Measurements from ENCODE around the gene GTF2H1. TPM values are rescaled to one million over a fixed set of nuclear protein-coding genes. Genes with fewer than 3 reads are reported as not detected.

The GTF2H1 gene
- total RNA-seq, 2 experiments from 2014 or later: 15.1 to 17.7 TPM

GRCh38 chr11:18315893-18316292 is 6.5 kb upstream of the GTF2H1 start:
- Histone ChIP-seq H3K9me3 (ENCODE audit: control insufficient read depth in 1 of 2, insufficient read depth in 1 of 2, low read length in 2 of 2) (no peaks in the 10 kb centered on the region), H3K4me1 (ENCODE audit: insufficient read depth, low read length) (no peaks in the 10 kb centered on the region), H3K4me3 (ENCODE audit: low read length) (no peak overlapping the region), H3K27ac (ENCODE audit: low read depth in 1 of 2, low read length in 2 of 2) (no peak overlapping the region), H3K27me3 (ENCODE audit: control insufficient read depth in 1 of 2, insufficient read depth in 2 of 2, low read length in 2 of 2) (no peaks in the 10 kb centered on the region), H3K36me3 (ENCODE audit: insufficient read depth, low read length) (peaks cover 14% of the 10 kb centered on the region)
- no peak overlapping the region for H3K27ac Mint-ChIP-seq
- TF ChIP-seq CTCF (IDR thresholded peaks at IDR 0.05): no peak
- ATAC-seq (ENCODE audit: poor library complexity) (no peak), DNase-seq (no peak)
- no peaks in the 10 kb centered on the region for H3K9me3 Mint-ChIP-seq
- H3K4me3 Mint-ChIP-seq: no peak overlapping the region
- H3K36me3 Mint-ChIP-seq (ENCODE audit: low read depth): peaks cover 34% of the 10 kb centered on the region
- peaks cover 33% of the 10 kb centered on the region for H3K4me1 Mint-ChIP-seq (ENCODE audit: low read depth)
- H3K27me3 Mint-ChIP-seq: no peaks in the 10 kb centered on the region
- CTCF ChIA-PET: no interaction called here
- intact Hi-C loops (cut with DNase I, micrococcal nuclease): no loop called here
- POLR2A ChIA-PET: interaction anchor here (1.1 to 1.9 kb wide), 2 partner anchors 32 to 80 kb away, joined by 3 to 7 read pairs; no protein-coding TSS in a partner anchor

DNA sequence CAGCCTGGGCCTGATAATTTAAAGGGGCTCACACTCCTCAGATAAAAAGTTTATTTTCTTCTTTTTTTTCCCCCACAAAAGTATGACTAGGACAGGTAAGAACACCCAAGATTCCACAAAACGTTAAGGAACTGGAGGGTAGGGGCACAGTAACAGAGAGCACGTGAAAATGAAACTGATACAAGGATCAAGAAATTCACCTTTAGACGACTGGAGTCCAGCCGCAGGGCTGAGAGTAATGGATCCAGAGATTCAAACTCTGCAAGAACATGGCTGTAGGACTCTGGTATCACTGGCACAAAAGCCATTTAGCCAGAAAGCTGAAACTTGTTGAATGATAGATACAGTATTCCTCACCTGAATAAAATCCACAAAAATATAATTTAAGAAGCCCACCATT is 4.8 kb upstream of the GTF2H1 start:
- intact Hi-C loops (cut with DNase I, micrococcal nuclease): no loop called here
- Mint-ChIP-seq H3K36me3 (ENCODE audit: low read depth) (peaks cover 33% of the 10 kb centered on the region), H3K9me3 (no peaks in the 10 kb centered on the region), H3K27me3 (no peaks in the 10 kb centered on the region), H3K27ac (no peak overlapping the region), H3K4me3 (no peak overlapping the region), H3K4me1 (ENCODE audit: low read depth) (peaks cover 50% of the 10 kb centered on the region)
- Histone ChIP-seq H3K4me3 (ENCODE audit: low read length) (no peak overlapping the region), H3K27ac (ENCODE audit: low read depth in 1 of 2, low read length in 2 of 2) (no peak overlapping the region), H3K27me3 (ENCODE audit: control insufficient read depth in 1 of 2, insufficient read depth in 2 of 2, low read length in 2 of 2) (no peaks in the 10 kb centered on the region), H3K9me3 (ENCODE audit: control insufficient read depth in 1 of 2, insufficient read depth in 1 of 2, low read length in 2 of 2) (no peaks in the 10 kb centered on the region), H3K4me1 (ENCODE audit: insufficient read depth, low read length) (peaks cover 4% of the 10 kb centered on the region), H3K36me3 (ENCODE audit: insufficient read depth, low read length) (peaks cover 10% of the 10 kb centered on the region)
- TF ChIP-seq CTCF (IDR thresholded peaks at IDR 0.05): no peak
- ChIA-PET CTCF (no interaction called here), POLR2A (no interaction called here)
- ATAC-seq (ENCODE audit: poor library complexity) (no peak), DNase-seq (no peak)

GRCh38 chr11:18319914-18320313 is 2.5 kb upstream of the GTF2H1 start:
- ChIA-PET POLR2A (interaction anchor here (0.9 to 4.1 kb wide), 3 partner anchors 12 to 214 kb away, joined by 3 to 148 read pairs (median 29); partner anchors contain the start of genes LDHA and SAAL1), CTCF (interaction anchor here (0.6 to 1.1 kb wide), 2 partner anchors 40 to 76 kb away, joined by 3 read pairs; no protein-coding TSS in a partner anchor)
- Mint-ChIP-seq H3K4me3 (peak overlapping the region; percentile 40), H3K27ac (peak overlapping the region; percentile 99), H3K36me3 (ENCODE audit: low read depth) (peaks cover 35% of the 10 kb centered on the region), H3K4me1 (ENCODE audit: low read depth) (peaks cover 74% of the 10 kb centered on the region), H3K27me3 (no peaks in the 10 kb centered on the region), H3K9me3 (no peaks in the 10 kb centered on the region)
- Histone ChIP-seq H3K4me3 (ENCODE audit: low read length) (no peak overlapping the region), H3K27me3 (ENCODE audit: control insufficient read depth in 1 of 2, insufficient read depth in 2 of 2, low read length in 2 of 2) (no peaks in the 10 kb centered on the region), H3K4me1 (ENCODE audit: insufficient read depth, low read length) (peaks cover 25% of the 10 kb centered on the region), H3K36me3 (ENCODE audit: insufficient read depth, low read length) (peaks cover 6% of the 10 kb centered on the region), H3K9me3 (ENCODE audit: control insufficient read depth in 1 of 2, insufficient read depth in 1 of 2, low read length in 2 of 2) (no peaks in the 10 kb centered on the region), H3K27ac (ENCODE audit: low read depth in 1 of 2, low read length in 2 of 2) (no peak overlapping the region)
- intact Hi-C loops (cut with DNase I, micrococcal nuclease): loop anchor here (5.0 to 10.0 kb wide), 6 partner anchors 213 to 1113 kb away; partner anchors contain the start of genes SERGEF (in 2 of the 2), IGSF22 (in 1 of the 2), PIK3C2A (in 1 of the 2) and SAAL1 (in 1 of the 2)
- ATAC-seq (ENCODE audit: poor library complexity): no peak
- DNase-seq: no peak
- TF ChIP-seq CTCF (IDR thresholded peaks at IDR 0.05): no peak

All from CD4-positive, alpha-beta T cell (primary cell).